DND-41 (cell line): ENCODE data around the gene SEC63.

Experiments used
- ATAC-seq: fragments of 200-7000 bp; cut with Tn5 transposase; 3 replicates; pipeline ENCODE4 v1.9.1; 2021; ENCODE audit warnings: low read depth; ENCODE audit not compliant: insufficient read depth
- DNase-seq: peaks from one replicate; pipeline ENCODE4 v3.0.0-alpha.2; 2020
- H2AFZ ChIP-seq: 2 replicates; pipeline ENCODE4 v1.6.0; 2012; ENCODE audit warnings: low read depth, low read length
- H3K27ac ChIP-seq: 2 replicates; pipeline ENCODE4 v1.5.1; 2012; ENCODE audit warnings: low read length, inconsistent platforms
- H3K27me3 ChIP-seq: fragments of 200-600 bp; sonication (generic); 2 replicates; pipeline ENCODE4 v1.6.0; 2012; ENCODE audit warnings: low read length, mild to moderate bottlenecking, inconsistent platforms; ENCODE audit not compliant: insufficient read depth, poor library complexity
- H3K36me3 ChIP-seq: 2 replicates; pipeline ENCODE4 v1.5.1; 2012; ENCODE audit warnings: low read length, inconsistent platforms; ENCODE audit not compliant: insufficient read depth
- H3K4me1 ChIP-seq: 2 replicates; pipeline ENCODE4 v1.5.1; 2012; ENCODE audit warnings: mild to moderate bottlenecking, low read length; ENCODE audit not compliant: insufficient read depth
- H3K4me2 ChIP-seq: 2 replicates; pipeline ENCODE4 v1.6.0; 2012; ENCODE audit warnings: mild to moderate bottlenecking, moderate library complexity, low read length, inconsistent platforms; ENCODE audit not compliant: insufficient read depth
- H3K4me3 ChIP-seq, 2 experiments: fragments of 200-600 bp in 1 of 2; shearing (Covaris generic) in 1 of 2; 2 replicates each; pipeline ENCODE4 v1.5.1; 2012 to 2016; ENCODE audit warnings: inconsistent platforms in 2 of 2, low read length in 2 of 2, mild to moderate bottlenecking in 2 of 2, low read depth in 1 of 2, moderate library complexity in 1 of 2
- H3K79me2 ChIP-seq: 2 replicates; pipeline ENCODE4 v1.6.0; 2012; ENCODE audit warnings: low read length, inconsistent platforms; ENCODE audit not compliant: insufficient read depth
- H3K9ac ChIP-seq: 2 replicates; pipeline ENCODE4 v1.6.0; 2012; ENCODE audit warnings: low read depth, mild to moderate bottlenecking, inconsistent platforms, low read length, moderate library complexity
- H3K9me3 ChIP-seq: 2 replicates; pipeline ENCODE4 v1.5.1; 2012; ENCODE audit warnings: low read length, moderate library complexity, mild to moderate bottlenecking, inconsistent platforms; ENCODE audit not compliant: insufficient read depth, severe bottlenecking
- H4K20me1 ChIP-seq: 2 replicates; pipeline ENCODE4 v1.6.0; 2012; ENCODE audit warnings: low read length; ENCODE audit not compliant: insufficient read depth
- EZH2 ChIP-seq: IDR thresholded peaks from 3 replicates; pipeline ENCODE4 v1.6.1; 2012; ENCODE audit warnings: borderline replicate concordance, low read depth, mild to moderate bottlenecking, moderate library complexity, low read length, inconsistent platforms; ENCODE audit not compliant: severe bottlenecking
- TF ChIP-seq, protein P1 (sequence below): IDR thresholded peaks from 2 replicates; pipeline ENCODE4 v1.5.1; 2012; ENCODE audit warnings: borderline replicate concordance, low read length, moderate library complexity, mild to moderate bottlenecking; ENCODE audit not compliant: poor library complexity, severe bottlenecking; ENCODE audit errors: extremely low read depth

Gene SEC63

DNA sequence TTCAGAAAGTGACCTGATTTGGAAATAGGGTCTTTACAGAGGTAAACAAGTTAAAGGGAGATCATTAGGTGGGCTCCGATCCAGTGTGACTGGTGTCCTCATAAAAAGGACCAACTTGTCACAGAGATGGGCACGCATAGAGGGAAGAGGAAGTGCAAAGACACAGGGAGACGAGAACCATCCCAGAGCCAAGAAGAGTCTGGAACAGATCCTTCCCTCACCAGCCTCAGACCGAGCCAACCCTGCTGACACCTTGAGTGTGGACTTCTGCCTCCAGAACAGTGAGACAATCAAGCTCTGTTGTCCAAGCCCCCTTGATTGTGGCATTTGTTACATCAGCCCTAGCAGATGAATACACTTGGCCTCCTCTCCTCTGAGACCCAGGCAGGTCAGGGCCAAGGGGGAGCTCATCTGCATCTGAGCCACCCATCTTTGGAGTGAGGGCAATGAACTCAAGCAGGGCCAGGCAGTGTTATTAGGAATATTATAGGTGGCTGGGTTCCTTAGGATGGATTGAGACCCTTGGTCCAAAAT lies 111.7 kb downstream of the SEC63 start:
- H2AFZ ChIP-seq = no peak overlapping the region
- no peaks in the 10 kb centered on the region for H4K20me1 ChIP-seq
- no peaks in the 10 kb centered on the region for H3K79me2 ChIP-seq
- ATAC-seq = no peak
- H3K27me3 ChIP-seq = peaks cover 17% of the 10 kb centered on the region
- no peak for DNase-seq
- H3K9ac ChIP-seq = no peak overlapping the region
- TF ChIP-seq, protein P1, sequence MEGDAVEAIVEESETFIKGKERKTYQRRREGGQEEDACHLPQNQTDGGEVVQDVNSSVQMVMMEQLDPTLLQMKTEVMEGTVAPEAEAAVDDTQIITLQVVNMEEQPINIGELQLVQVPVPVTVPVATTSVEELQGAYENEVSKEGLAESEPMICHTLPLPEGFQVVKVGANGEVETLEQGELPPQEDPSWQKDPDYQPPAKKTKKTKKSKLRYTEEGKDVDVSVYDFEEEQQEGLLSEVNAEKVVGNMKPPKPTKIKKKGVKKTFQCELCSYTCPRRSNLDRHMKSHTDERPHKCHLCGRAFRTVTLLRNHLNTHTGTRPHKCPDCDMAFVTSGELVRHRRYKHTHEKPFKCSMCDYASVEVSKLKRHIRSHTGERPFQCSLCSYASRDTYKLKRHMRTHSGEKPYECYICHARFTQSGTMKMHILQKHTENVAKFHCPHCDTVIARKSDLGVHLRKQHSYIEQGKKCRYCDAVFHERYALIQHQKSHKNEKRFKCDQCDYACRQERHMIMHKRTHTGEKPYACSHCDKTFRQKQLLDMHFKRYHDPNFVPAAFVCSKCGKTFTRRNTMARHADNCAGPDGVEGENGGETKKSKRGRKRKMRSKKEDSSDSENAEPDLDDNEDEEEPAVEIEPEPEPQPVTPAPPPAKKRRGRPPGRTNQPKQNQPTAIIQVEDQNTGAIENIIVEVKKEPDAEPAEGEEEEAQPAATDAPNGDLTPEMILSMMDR = no peak
- no peak for TF ChIP-seq EZH2
- no peaks in the 10 kb centered on the region for H3K36me3 ChIP-seq
- H3K4me1 ChIP-seq = peaks cover 12% of the 10 kb centered on the region
- no peak overlapping the region for H3K27ac ChIP-seq
- H3K9me3 ChIP-seq = no peaks in the 10 kb centered on the region
- no peak overlapping the region for H3K4me2 ChIP-seq
- H3K4me3 ChIP-seq = no peak overlapping the region

- no peak overlapping the region for H3K27ac ChIP-seq
- no peak overlapping the region for H2AFZ ChIP-seq
- peaks cover 17% of the 10 kb centered on the region for H3K27me3 ChIP-seq
- H3K4me2 ChIP-seq = no peak overlapping the region
- H3K4me3 ChIP-seq = no peak overlapping the region
- H3K4me1 ChIP-seq = peaks cover 12% of the 10 kb centered on the region
- no peak overlapping the region for H3K9ac ChIP-seq
- no peaks in the 10 kb centered on the region for H3K79me2 ChIP-seq
- H4K20me1 ChIP-seq = no peaks in the 10 kb centered on the region
- DNase-seq (no peak), ATAC-seq (no peak)
- H3K36me3 ChIP-seq = no peaks in the 10 kb centered on the region
- no peaks in the 10 kb centered on the region for H3K9me3 ChIP-seq
- no peak for TF ChIP-seq EZH2
- TF ChIP-seq, protein P1 = no peak
Observed at GRCh38 chr6:107845777-107846176, 112.2 kb downstream of the SEC63 start.

- peaks cover 15% of the 10 kb centered on the region for H3K27me3 ChIP-seq
- H3K4me2 ChIP-seq = no peak overlapping the region
- H3K4me1 ChIP-seq = peaks cover 9% of the 10 kb centered on the region
- H3K4me3 ChIP-seq = no peak overlapping the region
- no peak overlapping the region for H2AFZ ChIP-seq
- no peak overlapping the region for H3K9ac ChIP-seq
- no peak overlapping the region for H3K27ac ChIP-seq
- DNase-seq (no peak), ATAC-seq (no peak)
- TF ChIP-seq EZH2 = no peak
- TF ChIP-seq, protein P1 = no peak
- no peaks in the 10 kb centered on the region for H3K36me3 ChIP-seq
- no peaks in the 10 kb centered on the region for H3K79me2 ChIP-seq
- no peaks in the 10 kb centered on the region for H4K20me1 ChIP-seq
- no peaks in the 10 kb centered on the region for H3K9me3 ChIP-seq
Observed at GRCh38 chr6:107843400-107843799, 114.6 kb downstream of the SEC63 start.

- H3K9ac ChIP-seq = no peak overlapping the region
- ATAC-seq (no peak), DNase-seq (no peak)
- no peaks in the 10 kb centered on the region for H3K4me1 ChIP-seq
- H3K4me2 ChIP-seq = no peak overlapping the region
- no peaks in the 10 kb centered on the region for H4K20me1 ChIP-seq
- no peaks in the 10 kb centered on the region for H3K36me3 ChIP-seq
- H3K79me2 ChIP-seq = no peaks in the 10 kb centered on the region
- no peak overlapping the region for H3K27ac ChIP-seq
- peaks cover 2% of the 10 kb centered on the region for H3K27me3 ChIP-seq
- H3K9me3 ChIP-seq = no peaks in the 10 kb centered on the region
- no peak overlapping the region for H2AFZ ChIP-seq
- TF ChIP-seq, protein P1 = no peak
- TF ChIP-seq EZH2 = no peak
- H3K4me3 ChIP-seq = no peak overlapping the region
Observed at GRCh38 chr6:107841275-107841670, 116.7 kb downstream of the SEC63 start.
